HG02610 (cell line): Measurements from ENCODE around the gene TFAP2B.
A peak's percentile ranks its signal among the peaks of the same experiment; 100 is the strongest.

Experiments used
- ATAC-seq: cut with Tn5 transposase; IDR thresholded peaks from one replicate; pipeline ENCODE4 v1.9.1; 2021; ENCODE audit warnings: mild to moderate bottlenecking, moderate library complexity; ENCODE audit not compliant: unreplicated experiment

TFAP2B gene

GRCh38 chr6:50818673-50819072 is at the start of gene TFAP2B:
TFAP2B (plus strand) TSS chr6:50818871; CDS start chr6:50818892, 21 bp downstream.
- ATAC-seq = no peak

DNA sequence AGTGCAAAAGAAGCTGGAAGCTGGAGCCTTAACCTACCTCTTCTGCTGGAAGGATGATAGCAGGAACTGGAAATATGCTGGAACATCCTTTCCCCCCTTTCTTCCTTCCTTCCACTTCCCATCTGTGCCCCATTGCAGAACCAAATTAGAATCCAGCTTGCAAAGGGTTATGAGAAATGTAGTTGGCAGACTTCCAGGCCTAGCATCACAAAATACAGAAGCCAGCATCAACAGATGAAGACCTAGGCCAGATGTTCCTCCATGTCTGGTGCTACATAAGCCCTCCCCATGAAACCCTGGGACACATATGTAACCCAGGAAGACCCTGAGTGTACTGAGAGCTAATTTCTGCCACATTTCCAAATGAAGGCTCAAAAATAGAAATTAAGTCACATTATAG is 40.0 kb upstream of the TFAP2B start:
- no peak for ATAC-seq

DNA sequence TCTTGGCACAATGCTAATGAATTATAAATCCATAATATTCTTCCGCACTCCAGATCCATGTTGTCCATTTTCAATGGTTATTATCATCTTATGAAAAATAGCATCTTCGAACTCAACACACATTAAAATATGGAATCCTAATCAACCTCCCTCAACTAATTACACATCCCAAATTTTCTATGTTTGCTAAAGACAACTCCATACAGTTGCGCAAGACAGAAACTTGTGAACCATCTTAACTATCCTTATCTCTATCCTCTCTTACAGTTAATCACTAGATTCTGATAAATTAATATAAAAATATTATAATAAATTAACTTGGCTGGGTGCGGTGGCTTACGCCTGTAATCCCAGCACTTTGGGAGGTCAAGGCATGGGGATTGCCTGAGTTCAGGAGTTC is 38.3 kb upstream of the TFAP2B start:
- ATAC-seq = no peak

DNA sequence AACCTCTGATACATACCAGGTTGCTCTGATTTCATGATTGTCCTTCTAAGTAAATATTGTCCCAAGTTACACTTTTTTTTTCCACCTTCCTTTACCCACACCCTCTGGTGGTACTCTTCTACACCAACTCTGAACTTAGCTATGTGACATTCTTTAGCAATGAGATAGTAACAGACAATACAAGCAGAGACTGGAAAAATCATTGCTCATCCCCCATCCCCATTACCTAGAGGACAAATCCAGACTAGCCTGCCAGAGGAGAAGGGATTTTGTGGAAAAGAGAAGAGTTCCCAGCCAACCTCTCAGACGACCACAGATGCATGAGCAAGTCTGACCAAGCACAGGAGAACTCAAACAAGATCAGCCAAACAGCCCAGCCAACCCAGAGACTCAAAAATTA is 32.8 kb upstream of the TFAP2B start:
- no peak for ATAC-seq

DNA sequence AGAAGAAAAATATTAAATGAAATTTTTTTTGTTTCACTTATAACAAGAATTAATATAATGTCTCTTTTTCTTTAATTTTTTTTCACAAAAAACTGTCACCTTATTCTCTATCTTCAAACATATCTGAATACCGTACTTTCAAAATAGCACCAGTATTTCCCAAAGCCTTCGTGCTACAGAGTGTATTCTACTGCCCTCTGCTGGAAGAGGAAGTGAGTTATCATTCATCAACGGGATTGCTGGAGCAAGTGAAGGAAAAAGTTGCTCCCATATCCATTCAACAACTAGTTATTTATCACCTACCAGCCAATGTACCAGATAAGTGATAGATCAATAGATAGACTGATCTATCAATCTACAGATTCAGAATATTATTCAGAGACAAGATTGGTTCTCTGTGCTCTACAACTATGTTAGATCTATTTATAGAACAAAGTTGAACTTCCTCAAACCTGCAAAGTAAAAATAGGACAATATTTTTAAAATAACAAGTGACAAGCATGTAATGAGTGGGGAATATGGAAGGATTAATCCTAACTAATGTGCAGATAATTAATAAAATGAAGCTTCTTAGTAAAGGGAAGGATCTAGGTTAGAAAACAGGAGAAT is 26.7 kb upstream of the TFAP2B start:
- ATAC-seq = no peak

DNA sequence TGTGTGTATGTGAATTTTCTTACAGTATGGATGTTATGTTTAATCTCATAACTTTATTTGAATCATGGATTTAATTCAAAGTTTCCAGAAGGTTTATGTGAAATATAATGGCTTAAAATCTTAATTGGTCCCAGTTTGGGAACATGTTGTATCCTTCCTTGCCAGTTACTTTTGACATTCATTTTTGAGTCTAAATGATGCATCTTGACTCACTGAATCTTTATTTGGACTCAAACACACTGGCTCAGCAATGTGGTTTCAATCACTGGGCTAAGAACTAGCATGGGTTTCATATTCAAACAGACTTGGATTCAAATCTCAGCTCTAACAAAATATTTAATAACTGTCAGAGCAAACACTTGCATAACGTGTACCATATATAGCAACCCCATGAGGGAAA is 25.9 kb upstream of the TFAP2B start:
- ATAC-seq = no peak

DNA sequence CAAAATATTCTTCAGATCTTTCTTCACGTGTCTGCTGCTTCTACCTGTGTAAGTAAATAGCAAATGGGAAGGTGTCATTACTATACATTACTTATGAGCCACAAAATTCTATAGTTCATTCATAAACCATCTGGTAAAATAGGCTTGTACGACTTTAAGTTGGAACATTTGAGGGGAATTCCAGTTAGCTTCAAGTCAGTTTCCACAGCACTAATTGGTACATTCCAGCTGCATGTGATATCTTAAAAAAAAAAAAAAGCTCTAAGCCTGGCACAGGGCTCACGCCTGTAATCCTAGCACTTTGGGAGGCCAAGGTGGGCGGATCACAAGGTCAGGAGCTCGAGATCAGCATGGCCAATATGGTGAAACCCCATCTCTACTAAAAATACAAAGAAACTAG is 23.1 kb upstream of the TFAP2B start:
- no peak for ATAC-seq

- ATAC-seq = no peak
These were observed 14.4 kb upstream of the TFAP2B start for GRCh38 chr6:50804283-50804682.

- ATAC-seq = no peak
These were observed 11.6 kb upstream of the TFAP2B start for GRCh38 chr6:50807035-50807434.

DNA sequence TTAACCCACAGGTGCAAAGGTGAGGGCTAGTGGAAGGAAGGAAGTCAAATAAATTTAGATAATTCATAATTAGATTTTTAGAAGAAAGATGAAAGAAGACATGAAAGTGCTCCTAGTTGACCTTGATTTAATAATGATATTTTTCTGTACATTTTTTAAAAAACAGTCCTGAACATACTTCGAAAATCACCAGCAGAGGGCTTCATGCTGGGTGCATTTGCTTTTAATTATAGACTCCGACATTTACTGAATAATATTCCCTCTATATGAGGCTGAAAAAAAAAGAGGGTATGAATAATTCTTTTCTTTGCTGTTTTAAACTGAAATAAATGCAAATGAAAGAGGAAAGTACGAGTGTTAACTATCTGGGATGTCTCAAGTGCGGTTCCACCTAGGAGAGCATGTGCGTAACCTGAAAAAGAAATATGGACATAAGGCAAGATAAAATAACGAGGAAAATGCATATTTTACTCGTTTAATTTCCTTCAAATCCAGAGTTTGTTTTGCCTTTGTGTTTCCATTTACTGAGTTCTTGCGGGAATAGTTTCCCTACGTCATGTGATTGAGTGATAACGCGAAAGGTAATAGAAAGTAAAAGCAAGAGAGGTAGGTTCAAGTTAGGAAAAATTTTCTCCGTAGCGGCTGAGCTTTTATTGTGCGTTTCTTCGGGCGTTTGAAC is 3.1 kb upstream of the TFAP2B start:
- peak; percentile 61 for ATAC-seq

DNA sequence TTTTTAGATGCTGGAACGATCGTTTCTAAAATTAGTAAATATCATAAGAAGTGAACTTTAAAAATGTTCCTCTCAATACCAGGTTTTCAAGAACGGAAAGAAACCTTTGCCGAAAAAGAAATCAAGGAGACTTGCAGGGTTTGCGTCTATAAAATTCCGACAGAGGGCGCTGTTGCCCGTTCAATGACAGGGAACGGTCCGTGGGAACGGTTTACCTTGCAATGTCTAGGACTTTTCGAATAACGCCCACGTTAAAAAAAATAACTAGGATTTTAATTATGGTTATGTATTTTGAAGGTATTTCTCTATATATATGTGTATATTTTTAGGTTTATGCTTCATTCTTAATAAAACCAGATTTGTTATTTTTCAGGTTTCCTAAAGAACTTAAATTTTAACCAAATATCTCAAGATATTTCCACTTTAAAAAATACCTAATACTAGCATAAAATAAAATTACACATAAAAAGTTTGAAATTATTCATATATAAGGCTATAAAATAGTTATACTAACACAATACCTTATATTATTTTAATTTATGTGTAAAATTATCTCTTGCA is 2.5 kb upstream of the TFAP2B start:
- peak; percentile 67 for ATAC-seq

DNA sequence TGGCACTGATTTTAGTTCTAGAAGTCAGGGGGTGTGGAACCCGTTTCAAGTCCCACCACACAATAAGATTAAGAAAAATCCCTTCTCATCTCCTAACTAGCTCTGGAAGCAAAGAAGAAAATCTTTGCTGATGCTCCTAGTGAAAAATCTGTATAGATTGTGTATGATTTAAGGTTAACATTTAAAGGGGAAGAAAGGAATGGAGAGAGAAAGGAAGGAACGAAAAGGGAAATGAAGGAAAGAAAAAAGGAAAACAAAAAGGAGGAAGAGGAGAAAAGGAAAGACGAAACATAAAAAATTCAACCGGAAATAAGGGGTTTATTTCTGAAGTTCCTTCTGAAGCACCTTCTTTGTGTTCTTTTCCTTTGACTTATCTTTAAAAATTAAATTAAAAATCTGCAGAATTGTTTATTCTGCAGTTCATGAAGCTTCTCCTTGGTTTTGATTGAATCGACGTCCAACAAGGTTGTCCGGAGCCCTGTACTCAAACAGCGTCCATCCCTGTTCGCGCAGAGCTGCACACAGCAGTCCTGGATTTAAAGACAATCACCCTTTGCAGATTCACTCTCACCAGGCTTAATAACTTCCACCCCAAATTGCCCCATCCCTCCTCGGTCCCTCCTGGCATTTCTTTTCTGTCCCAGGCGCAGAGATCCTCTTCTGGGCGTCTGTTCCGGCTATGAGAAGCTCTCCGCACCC is 1.6 kb upstream of the TFAP2B start:
- ATAC-seq = no peak

GRCh38 chr6:50817646-50817950 is 1.1 kb upstream of the TFAP2B start:
- no peak for ATAC-seq

GRCh38 chr6:50818020-50818419 is 651 bp upstream of the TFAP2B start:
- ATAC-seq = no peak

DNA sequence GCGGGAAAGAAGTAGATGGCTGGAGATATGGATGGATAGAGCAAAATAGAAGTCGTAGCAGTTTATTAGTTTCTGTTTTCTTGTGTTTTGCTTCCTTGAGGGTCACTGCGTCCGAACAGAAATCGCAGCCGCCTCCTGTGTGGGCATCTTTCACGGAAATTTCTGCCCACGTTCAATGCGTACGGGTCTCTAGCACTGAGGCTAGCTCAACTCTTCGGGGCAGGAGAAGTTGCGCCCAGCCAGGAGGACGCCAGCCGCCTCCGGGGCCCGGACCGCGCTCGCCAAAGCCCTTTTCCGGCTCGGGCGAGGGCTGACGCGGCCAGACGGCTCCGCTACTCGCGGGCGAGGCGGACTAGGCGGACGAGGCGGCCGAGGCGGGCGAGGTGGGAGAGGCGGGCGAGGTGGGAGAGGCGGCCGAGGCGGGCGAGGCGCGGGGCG is 814 bp downstream of the TFAP2B start:
- no peak for ATAC-seq

GRCh38 chr6:50819904-50820868 is 1.5 kb downstream of the TFAP2B start:
- ATAC-seq = peak; percentile 53

DNA sequence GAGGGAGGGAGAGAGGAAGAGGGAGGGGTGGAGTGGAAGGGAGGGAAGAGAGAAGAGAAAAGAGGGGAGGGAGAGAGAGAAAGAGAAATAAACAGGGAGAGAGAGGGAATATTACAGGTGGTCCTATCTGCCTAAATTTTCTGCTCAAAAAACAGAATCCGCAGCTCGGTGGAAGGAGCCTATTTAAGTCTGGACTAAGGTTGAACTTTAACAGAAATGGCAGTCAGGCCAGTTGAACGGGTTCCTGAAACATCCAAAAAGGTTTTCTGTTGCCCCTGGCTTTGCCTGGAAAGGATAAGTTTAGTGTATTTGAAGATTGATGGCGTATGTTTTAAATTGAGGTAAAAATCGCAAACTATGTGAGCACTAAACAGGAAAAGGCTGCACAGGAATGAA is 2.2 kb downstream of the TFAP2B start:
- ATAC-seq = no peak

GRCh38 chr6:50821441-50822077 is 2.9 kb downstream of the TFAP2B start:
- ATAC-seq = no peak

DNA sequence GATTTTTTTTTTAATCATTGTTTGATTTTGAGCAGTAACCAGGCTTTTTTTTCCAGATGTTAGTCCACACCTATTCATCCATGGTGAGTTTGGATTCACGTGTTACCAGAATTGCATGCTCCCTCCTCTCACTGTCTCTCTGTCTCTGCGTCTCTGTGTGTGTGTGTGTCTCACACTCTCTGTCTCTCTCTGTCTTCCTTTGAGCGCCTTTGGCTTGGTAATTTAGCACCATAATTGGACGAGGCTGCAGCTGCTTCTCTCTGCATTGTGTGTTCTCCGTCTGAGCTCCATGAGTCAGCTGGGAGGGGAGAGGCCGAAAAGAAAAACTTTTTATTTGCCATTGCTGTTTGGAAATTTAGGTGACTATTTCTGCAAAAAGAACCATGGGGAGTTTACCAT is 3.4 kb downstream of the TFAP2B start:
- no peak for ATAC-seq

DNA sequence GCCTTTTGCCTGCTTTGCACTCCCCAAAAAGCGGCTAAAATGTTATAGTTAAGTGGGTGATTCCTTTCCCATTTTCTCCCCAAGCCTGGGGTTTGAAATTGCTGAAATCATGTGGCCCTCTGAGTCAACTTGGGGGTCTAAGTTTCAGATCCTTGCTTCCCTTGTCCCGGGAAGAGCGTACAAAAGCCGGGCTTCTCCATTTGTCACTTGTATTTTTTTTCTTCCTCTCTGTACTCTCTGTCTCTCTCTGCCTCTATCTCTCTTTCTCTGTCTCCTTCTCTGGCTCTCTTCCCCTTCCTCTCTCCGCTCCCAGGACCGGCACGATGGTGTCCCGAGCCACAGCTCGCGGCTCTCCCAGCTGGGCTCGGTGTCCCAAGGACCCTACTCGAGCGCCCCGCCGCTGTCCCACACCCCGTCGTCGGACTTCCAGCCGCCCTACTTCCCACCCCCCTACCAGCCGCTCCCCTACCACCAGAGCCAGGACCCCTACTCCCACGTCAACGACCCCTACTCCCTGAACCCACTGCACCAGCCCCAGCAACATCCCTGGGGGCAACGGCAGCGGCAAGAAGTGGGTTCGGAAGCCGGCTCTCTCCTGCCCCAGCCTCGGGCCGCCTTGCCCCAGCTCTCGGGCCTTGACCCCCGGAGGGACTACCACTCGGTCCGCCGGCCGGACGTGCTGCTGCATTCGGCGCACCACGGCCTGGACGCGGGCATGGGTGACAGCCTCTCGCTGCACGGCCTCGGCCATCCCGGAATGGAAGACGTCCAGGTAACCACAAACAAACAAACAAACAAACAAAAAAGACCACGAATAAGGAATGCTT is 4.6 kb downstream of the TFAP2B start:
- no peak for ATAC-seq
